ENCODE measurements around the gene ELN.

The ELN gene

DNA sequence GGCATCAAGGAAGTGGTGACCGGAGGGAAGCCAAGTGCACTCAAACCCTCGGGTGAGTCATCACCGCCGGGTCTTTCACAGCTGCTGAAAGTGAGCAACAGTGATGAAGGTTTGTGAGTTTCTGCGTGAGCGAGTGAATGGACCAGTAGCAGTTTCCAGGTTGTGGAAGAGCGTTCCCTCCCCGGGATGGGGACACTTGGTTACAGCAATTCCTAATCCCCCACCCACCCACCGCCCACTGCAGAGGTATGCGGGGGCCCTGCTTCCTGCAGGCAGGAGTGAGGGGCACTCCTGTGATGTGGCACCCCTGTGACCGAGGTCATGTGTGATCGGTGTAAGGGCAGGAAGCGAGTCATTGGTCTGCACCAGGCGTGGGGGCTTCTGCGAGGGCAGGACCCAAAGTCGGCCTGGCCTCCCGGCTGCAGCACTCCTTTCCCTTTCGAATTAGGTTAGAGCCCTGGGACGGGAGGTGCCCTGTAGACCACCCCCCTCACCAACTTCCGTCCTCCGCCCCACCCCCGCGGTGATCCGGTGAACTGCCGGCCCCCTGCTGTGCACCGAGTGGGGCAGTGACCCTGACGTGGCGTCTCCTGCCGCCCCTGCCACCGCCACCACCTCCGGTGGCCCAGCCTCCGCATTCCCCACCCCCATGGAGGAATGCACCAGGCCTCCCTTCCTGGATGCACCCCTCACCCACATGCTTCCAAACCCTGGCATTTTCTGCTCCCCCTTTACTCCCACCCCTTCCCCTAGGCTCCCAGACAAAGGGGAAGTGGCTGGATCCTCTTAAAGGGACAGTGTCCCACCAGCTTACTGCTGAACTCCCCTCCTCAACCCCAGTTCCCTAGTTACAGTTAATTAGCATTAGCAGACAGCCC lies 66.5 kb downstream of the ELN start:
- DNase-seq (ENCODE audit: low spot score): no peak

DNA sequence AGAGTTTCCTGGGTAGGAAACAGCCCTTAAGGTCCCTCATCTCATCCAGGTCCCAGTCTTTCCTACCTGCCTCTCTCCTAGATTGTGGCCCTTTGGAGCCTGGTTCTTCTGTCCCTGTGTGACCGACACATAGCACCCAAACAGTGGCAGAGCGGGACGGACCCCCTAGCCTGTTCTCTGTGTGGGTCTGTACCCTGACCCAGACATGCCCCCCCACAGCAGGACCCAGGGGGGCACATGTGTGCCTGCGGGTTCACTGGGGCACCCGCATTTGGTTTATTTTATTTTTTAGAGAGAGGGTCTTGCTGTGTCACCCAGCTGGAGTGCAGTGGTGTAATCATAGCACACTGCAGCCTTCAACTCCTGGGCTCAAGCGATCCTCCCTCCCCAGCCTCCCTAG lies 67.2 kb downstream of the ELN start:
- DNase-seq (ENCODE audit: low spot score): no peak

DNA sequence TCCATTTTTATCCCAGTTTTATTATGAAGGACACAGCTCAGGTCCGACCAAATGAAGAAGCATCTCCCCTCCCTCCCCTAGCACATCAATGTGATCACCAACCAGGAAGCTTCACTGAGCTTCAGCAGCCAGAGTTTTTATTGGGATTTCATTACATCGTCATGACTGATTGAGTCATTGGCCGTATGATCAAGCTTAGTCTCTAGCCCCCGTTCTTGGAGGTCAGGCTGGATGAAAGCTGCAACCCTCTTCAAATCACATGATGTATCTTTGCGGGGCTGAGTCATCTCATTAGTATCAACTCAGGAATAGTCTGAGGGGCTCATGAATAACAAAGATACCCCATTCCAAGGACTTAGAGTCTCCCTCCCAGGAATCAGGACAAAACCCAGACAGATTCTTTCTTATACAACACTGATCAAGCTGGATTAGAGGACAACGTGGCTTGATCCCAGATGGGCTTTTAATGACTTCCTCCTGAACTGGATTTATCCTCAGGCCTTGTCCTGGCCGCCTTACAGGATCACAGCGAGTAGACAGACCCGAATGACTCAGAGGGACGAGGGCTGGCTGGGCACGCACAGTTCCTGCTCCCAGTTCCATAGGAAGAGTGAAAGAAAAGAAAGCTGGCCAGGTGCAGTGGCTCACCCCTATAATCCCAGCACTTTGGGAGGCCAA lies 70.1 kb downstream of the ELN start:
- DNase-seq (ENCODE audit: low spot score): no peak

DNA sequence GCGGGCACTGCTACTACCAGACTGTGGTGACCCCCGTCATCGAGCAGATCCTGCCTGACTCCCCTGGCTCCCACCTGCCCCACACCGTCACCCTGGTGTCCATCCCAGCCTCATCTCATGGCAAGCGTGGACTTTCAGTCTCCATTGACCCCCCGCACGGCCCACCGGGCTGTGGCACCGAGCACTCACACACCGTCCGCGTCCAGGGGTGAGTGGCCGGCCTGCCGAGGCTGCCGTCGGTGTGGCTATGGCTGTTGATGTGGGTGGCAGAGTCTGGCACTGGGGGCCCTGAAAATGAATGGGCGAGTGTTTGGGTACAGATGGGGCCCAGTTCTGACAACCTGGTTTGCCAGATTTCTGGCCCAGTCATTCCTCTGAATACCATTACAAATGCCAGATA lies 71.1 kb downstream of the ELN start:
- no peak for DNase-seq (ENCODE audit: low spot score)

DNA sequence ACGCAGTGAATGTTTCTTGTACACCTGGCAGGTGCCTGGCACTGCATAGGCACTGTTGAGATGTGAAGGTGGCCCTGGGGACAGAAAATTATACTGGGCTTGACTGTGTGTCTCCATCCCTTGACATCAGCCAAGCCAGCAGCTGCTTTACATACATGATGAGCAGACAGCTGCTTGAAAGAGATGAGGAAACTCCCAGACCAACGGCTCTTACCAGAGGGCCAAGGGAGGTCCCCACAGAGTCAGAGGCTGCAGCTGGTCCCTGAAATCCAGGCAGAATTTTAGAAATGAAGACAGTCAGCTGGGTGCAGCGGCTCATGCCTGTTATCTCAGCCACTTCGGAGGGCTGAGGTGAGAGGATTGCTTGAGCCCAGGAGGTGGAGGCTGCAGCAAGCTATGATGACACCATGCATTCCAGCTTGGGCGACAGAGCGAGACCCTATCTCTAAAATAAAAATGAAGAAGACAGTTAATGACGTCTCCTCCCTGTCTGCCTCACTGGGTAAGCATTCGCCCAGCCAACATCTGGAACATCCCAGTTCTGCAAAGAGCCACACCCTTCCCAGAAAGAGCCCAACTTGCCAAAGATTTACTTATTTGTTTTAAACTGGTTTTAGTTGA lies 73.2 kb downstream of the ELN start:
- DNase-seq (ENCODE audit: low spot score): peak; percentile 20

DNA sequence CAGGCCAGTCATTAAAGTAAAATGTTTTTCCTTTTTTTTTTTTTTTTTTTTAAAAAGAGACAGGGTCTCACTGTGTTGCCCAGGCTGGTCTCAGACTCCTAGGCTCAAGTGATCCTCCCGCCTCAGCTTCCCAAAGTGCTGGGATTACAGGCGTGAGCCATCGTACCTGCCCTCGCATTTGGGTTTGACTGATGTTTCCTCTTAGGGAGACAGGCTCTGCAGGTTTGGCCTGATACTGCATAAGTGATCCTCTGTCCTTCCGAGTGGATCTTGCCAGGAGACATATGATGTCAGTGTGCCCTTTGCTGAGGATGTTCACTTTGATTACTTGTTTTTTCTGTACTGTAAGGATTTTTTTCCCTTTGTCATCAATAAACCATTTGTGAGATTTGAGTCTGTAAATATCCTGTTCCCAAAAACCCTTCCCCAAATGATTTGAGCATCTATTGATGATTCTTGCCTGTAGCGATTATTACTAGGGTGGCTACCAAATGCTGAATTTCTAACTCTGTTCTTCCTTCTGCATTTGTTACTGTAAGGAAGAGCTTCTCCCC lies 75.3 kb downstream of the ELN start:
- no peak for DNase-seq (ENCODE audit: low spot score)

DNA sequence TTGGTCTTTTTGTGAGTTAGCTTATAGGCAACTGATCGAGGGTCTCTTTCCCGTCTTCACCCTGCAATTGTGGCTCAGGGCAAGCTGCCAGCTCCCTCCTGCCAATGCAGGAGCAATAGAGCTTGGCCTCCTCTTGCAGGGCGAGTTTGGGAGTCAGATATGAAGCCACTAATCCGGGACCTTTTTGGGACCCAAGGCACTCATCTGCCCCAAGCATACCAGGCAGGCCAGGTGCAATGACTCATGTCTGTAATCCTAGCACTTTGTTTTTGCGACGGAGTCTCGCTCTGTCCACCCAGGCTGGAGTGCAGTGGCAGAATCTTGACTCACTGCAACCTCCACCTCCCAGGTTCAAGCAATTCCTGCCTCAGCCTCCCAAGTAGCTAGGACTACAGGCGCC lies 76.7 kb downstream of the ELN start:
- DNase-seq (ENCODE audit: low spot score): no peak

DNA sequence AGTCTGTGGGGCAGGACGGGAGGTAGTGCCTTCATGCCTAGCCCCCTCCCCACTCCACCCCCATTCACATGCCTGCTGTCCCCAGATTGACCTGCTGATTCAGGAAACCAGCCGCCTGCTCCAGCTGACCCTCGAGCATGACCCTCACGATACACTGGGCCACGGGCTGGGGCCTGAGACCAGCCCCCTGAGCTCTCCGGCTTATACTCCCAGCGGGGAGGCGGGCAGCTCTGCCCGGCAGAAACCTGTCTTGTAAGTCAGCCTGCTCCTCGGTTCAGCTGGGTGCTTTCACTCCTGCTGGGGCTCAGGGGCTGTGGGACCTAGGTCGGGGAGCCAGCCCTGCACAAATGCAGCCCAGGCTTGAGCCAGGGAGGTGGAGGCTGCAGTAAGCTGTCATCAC lies 78.0 kb downstream of the ELN start:
- no peak for DNase-seq (ENCODE audit: low spot score)

DNA sequence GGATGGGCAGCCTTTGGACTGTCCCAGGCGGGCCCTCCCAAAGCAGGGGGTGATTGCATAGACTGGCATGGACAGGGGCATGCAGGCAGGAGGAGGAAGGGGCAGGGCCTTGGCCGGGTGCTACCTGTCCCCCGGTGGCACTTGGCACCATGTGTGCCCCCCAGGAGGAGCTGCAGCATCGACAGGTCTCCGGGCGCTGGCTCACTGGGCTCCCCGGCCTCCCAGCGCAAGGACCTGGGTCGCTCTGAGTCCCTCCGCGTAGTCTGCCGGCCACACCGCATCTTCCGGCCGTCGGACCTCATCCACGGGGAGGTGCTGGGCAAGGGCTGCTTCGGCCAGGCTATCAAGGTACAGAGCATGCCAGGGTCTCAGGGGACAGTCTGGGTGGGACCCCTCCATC lies 78.9 kb downstream of the ELN start:
- DNase-seq (ENCODE audit: low spot score): no peak

DNA sequence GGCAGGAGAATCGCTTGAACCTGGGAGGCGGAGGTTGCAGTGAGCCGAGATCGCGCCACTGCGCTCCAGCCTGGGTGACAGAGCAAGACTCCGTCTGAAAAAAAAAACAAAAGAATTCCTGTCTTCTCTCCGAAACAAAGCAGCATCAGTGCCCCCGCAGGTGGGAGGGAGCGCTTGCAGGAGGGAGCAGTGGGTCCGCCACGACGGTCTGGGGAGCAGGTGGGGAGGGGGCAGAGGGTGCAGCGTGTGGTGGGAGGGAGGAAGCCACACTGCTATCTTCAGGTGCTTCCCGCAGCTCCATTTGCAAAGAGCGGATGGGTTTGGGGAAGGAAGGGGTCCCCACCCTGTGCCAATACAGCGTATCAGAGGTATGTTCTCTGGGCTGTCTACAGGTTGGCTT lies 87.4 kb downstream of the ELN start:
- no peak for DNase-seq (ENCODE audit: low spot score)

DNA sequence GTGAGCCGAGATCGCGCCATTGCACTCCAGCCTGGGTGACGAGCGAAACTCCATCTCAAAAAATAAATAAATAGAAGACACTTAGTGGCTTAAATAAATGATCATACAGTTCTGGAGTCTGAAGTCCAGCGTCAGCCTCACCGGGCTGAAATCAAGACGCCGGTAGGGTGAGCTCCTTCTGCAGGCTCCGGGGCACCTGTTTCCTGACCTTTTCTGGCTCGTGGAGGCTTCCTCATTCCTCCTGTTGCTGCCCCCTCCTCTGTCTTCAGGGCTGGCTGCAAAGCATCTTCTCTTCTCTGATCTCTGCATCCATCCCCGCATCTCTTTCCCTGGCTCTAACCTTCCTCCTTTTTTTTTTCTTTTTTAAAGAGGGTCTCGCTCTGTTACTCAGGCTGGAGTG lies 88.4 kb downstream of the ELN start:
- no peak for DNase-seq (ENCODE audit: low spot score)
